Natural killer cell (primary cell): ENCODE measurements around the gene MYPN. TPM values are rescaled to one million over a fixed set of nuclear protein-coding genes. Genes with fewer than 3 reads are reported as not detected.

Source experiments
- ATAC-seq, 3 donors: fragments of 150-1000 bp in 2 of 3; fragments of 200-7000 bp in 1 of 3; cut with Tn5 transposase; 1 replicate in 1 of 3; 2 replicates in 2 of 3; pipeline ENCODE4 v1.10.0; 2021; ENCODE audit warnings: mild to moderate bottlenecking in 2 of 3, moderate library complexity in 2 of 3
- DNase-seq, 2 donors: peaks; one replicate each; pipeline versions ENCODE4 v3.0.0 to v3.0.0-alpha.2; 2013 to 2021; ENCODE audit warnings: mixed read lengths in 1 of 2
- H3K27ac ChIP-seq: one replicate; pipeline ENCODE4 v1.5.1; 2013; ENCODE audit warnings: mild to moderate bottlenecking, low read length
- H3K27me3 ChIP-seq: one replicate; pipeline ENCODE4 v1.6.1; 2013; ENCODE audit warnings: low read length; ENCODE audit not compliant: control insufficient read depth, insufficient read depth
- H3K36me3 ChIP-seq: one replicate; pipeline ENCODE4 v1.6.1; 2013; ENCODE audit warnings: low read length; ENCODE audit not compliant: control insufficient read depth, insufficient read depth
- H3K4me1 ChIP-seq: one replicate; pipeline ENCODE4 v1.6.1; 2013; ENCODE audit warnings: low read length; ENCODE audit not compliant: control insufficient read depth, insufficient read depth
- H3K4me3 ChIP-seq: one replicate; pipeline ENCODE4 v1.5.1; 2013; ENCODE audit warnings: low read length
- H3K9me3 ChIP-seq: one replicate; pipeline ENCODE4 v1.6.1; 2013; ENCODE audit warnings: low read length; ENCODE audit not compliant: control insufficient read depth, insufficient read depth
- H3K27ac Mint-ChIP-seq, 2 donors: one replicate each; pipeline ENCODE4 v1.8.0; 2022; ENCODE audit warnings: mild to moderate bottlenecking in 2 of 2, mixed read lengths in 2 of 2, moderate library complexity in 1 of 2
- H3K27me3 Mint-ChIP-seq, 2 donors: one replicate each; pipeline ENCODE4 v1.8.0; 2022; ENCODE audit warnings: low read depth in 2 of 2, mixed read lengths in 2 of 2
- H3K36me3 Mint-ChIP-seq: one replicate; pipeline ENCODE4 v1.8.0; 2022; ENCODE audit warnings: mixed read lengths
- H3K4me1 Mint-ChIP-seq, 2 donors: one replicate each; pipeline ENCODE4 v1.8.0; 2022; ENCODE audit warnings: mixed read lengths in 2 of 2
- H3K4me3 Mint-ChIP-seq: one replicate; pipeline ENCODE4 v1.8.0; 2022; ENCODE audit warnings: mild to moderate bottlenecking, moderate library complexity, mixed read lengths
- H3K9me3 Mint-ChIP-seq, 2 donors: one replicate each; pipeline ENCODE4 v1.8.0; 2022; ENCODE audit warnings: mixed read lengths in 2 of 2
- WGBS: methylation state at CpG from one replicate; pipeline ENCODE4 v1.1.7; 2013; ENCODE audit warnings: missing lambda C conversion rate; ENCODE audit not compliant: insufficient coverage; 5-methylcytosine and 5-hydroxymethylcytosine counted together
- intact Hi-C: fragments of 100-400 bp; cut with micrococcal nuclease; formaldehyde crosslinking; loops from one replicate; pipeline ENCODE4 v1.14.2; 2022
- total RNA-seq, 4 donors: library from RNA; stranded (reverse); fragments of 120-200 nt in 1 of 4; gene quantifications; one replicate each; pipeline versions ENCODE4 v1.2.3 to v1.2.4, GENCODE V29; 2013 to 2022
- TF ChIP-seq, protein P1 (sequence below): fragments of 200-600 bp; IDR thresholded peaks from one replicate; pipeline ENCODE4 v1.8.0; 2022; ENCODE audit warnings: antibody characterized with exemption

MYPN gene
- total RNA-seq, 3 donors from 2014 or later (not counting 1 experiment from before 2014, with no cell fraction given) = not detected

DNA sequence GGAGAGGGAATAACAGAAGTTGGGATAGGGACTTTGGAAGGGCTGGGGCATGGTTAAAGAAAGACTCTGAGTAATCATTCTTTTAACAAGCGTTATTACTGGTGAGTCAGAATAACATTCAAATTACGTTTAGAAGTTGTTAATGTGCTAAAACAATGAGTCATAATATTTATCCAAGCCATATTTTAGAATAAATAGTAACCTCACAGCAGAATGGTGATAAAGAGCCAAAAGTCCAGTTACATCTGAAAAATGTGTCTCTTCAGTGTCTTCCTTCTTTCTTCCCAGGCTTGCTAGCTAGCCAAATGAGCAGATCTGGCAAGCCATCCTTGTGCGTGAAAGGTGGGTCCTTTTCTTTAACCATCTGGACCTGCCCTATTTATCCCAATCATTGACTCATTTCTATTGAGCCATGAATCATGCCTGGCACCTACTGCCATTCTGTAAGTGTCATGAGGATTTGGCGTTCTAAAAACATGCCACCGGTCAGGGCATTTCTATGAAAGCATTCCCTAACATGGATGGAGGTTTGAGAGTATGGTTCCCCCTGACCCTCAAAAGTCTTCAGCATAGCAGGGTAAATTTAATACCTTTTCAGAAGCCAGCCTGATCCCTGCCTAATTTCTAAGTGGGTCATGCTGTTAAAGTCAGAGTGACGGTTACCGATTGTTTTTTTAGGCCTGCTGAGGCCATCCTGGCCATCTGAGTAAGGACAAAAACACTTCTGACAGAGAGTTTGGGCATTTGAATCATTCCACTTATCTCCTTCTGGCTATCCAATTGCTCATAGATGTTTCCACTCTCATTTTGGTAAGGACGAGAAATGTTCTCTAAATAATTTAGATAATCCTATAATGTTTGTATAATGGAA lies 26.9 kb downstream of the MYPN start:
- intact Hi-C loops = no loop called here
- peaks cover 14 to 39% of the 10 kb centered on the region in 2 donors for H3K27me3 Mint-ChIP-seq
- no peaks in the 10 kb centered on the region for H3K4me1 Mint-ChIP-seq
- no peaks in the 10 kb centered on the region for H3K36me3 Mint-ChIP-seq
- no peaks in the 10 kb centered on the region for H3K36me3 ChIP-seq
- TF ChIP-seq, protein P1, sequence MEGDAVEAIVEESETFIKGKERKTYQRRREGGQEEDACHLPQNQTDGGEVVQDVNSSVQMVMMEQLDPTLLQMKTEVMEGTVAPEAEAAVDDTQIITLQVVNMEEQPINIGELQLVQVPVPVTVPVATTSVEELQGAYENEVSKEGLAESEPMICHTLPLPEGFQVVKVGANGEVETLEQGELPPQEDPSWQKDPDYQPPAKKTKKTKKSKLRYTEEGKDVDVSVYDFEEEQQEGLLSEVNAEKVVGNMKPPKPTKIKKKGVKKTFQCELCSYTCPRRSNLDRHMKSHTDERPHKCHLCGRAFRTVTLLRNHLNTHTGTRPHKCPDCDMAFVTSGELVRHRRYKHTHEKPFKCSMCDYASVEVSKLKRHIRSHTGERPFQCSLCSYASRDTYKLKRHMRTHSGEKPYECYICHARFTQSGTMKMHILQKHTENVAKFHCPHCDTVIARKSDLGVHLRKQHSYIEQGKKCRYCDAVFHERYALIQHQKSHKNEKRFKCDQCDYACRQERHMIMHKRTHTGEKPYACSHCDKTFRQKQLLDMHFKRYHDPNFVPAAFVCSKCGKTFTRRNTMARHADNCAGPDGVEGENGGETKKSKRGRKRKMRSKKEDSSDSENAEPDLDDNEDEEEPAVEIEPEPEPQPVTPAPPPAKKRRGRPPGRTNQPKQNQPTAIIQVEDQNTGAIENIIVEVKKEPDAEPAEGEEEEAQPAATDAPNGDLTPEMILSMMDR = no peak
- DNase-seq = no peak
- WGBS = 97% methylated on average over 6 of the region's 8 CpGs
- no peaks in the 10 kb centered on the region for H3K4me1 ChIP-seq
- no peak overlapping the region for H3K4me3 ChIP-seq
- no peak overlapping the region for H3K4me3 Mint-ChIP-seq
- H3K27ac ChIP-seq = no peak overlapping the region
- no peaks in the 10 kb centered on the region for H3K9me3 Mint-ChIP-seq
- ATAC-seq = no peak
- H3K27me3 ChIP-seq = no peaks in the 10 kb centered on the region
- H3K27ac Mint-ChIP-seq = no peak overlapping the region
- no peaks in the 10 kb centered on the region for H3K9me3 ChIP-seq

DNA sequence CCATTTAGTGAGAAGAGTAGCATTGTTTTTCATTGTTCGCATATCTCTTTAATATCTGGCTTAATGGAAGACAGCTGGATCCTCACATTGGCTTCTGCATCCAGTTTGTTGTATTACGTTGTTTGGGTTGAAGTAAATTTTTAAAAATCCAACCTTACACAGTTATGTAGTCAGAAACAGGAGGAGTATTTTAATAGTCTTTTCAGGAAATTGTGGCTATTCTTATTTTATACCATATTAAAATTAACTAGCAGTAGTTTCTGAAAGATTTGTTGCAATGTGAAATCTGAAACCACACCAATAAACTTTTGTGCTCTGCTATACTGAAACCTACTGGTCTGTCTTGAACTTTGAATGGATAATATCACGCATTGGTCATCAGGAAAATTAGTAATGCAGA lies 27.9 kb downstream of the MYPN start:
- intact Hi-C loops = no loop called here
- Mint-ChIP-seq H3K4me1 (no peaks in the 10 kb centered on the region), H3K27ac (no peak overlapping the region), H3K4me3 (no peak overlapping the region), H3K36me3 (no peaks in the 10 kb centered on the region), H3K27me3 (peaks cover 19 to 35% of the 10 kb centered on the region in 2 donors), H3K9me3 (no peaks in the 10 kb centered on the region)
- WGBS = 100% methylated on average over 1 of the region's 3 CpGs
- TF ChIP-seq, protein P1 = no peak
- H3K36me3 ChIP-seq = no peaks in the 10 kb centered on the region
- H3K27me3 ChIP-seq = no peaks in the 10 kb centered on the region
- H3K27ac ChIP-seq = no peak overlapping the region
- no peaks in the 10 kb centered on the region for H3K4me1 ChIP-seq
- ATAC-seq (no peak), DNase-seq (no peak)
- no peak overlapping the region for H3K4me3 ChIP-seq
- no peaks in the 10 kb centered on the region for H3K9me3 ChIP-seq

DNA sequence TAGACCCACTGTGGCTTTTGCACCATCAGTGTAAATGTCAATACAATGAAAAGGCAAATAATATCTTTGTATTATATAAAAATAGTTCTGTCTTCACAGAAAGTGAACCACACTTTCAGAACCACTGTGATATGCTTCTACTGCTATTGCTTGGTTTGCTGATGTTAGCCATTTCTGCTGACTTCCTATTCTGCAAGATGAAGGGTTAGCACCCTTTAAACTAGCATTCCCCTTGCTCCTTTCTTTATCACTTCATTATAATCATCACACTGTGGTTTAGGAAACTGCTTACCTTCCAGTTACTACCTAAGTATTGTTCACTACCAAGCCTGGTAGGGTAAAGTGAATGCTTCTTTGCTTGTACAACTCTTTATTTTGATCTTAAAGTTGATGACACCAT lies 29.2 kb downstream of the MYPN start:
- Histone ChIP-seq H3K27ac (no peak overlapping the region), H3K27me3 (no peaks in the 10 kb centered on the region), H3K4me1 (no peaks in the 10 kb centered on the region), H3K9me3 (no peaks in the 10 kb centered on the region), H3K36me3 (no peaks in the 10 kb centered on the region), H3K4me3 (no peak overlapping the region)
- DNase-seq (no peak), ATAC-seq (no peak)
- intact Hi-C loops = no loop called here
- TF ChIP-seq, protein P1 = no peak
- Mint-ChIP-seq H3K9me3 (no peaks in the 10 kb centered on the region), H3K27me3 (peaks cover 20 to 28% of the 10 kb centered on the region in 2 donors), H3K4me3 (no peak overlapping the region), H3K4me1 (no peaks in the 10 kb centered on the region), H3K36me3 (no peaks in the 10 kb centered on the region), H3K27ac (no peak overlapping the region)
